ENCODE measurements around the gene KLHL22.
"Not testable (repeated sequence)": the region's sequence is repeated elsewhere in the genome, so short reads cannot be mapped to it uniquely, and the experiment has no call there.

Gene KLHL22

DNA sequence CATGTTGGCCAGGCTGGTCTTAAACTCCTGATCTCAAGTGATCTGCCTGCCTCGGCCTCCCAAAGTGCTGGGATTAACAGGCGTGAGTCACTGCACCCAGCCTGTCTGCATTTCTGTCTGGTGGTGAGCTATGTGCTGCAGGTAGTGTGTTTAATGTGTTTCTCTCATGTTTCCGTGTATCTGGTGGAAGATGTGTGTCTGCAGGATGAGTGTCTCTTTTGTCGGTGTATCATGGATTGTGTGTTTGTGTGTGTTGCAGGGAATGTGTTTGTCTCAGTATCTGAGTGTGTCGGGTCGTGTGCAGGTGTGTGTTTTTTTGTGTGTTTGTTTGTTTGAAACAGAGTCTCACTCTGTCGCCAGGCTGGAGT, 74.1 kb downstream of the KLHL22 start:
- DNase-seq (ENCODE audit: low read depth in 3 of 3) = no peak

DNA sequence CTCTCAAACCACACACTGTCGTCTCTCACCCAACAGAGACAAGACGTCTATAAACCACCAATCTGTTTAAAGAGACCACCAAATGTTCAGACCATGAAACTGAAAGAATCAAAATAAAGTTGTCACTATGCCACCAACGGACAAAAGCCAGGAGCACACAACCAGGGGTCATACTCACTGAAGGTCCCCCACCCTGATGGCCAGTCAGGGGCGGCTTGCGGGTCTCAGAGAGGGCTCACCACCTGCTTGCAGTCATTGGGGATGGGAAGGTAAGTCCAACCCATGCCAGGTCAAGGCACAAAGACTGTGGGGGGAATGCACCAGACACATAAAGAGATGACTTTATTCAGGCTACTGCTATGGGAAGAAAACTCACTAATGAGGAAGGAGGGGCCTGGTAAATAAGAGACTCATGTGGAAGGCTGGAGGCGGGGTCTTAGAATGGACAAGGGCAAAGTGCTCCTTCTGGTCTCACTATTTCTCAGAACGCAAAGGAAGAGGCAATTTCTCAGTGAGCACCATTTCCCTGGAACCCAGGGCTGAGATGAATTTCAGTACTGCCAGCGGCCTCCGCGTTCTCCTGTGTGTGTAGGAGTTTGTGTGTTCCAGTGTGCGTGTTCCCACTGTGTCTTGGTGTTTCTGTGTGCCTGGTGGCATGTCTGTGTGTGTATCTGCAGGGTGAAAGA, 75.3 kb downstream of the KLHL22 start:
- DNase-seq (ENCODE audit: low read depth in 3 of 3) = no peak

DNA sequence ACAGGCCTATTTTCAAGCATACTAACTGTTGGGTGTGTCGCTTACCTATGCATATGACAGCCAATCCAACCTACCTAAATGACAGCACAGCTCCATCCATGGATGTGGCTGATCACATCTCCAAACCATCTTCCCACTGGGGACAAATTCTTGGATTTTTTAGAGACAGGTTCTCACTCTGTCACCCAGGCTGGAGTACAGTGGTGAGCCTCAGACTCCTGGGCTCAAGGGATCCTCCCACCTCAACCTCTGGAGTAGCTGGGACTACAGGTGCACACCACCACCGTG, 76.0 kb downstream of the KLHL22 start:
- DNase-seq (ENCODE audit: low read depth in 3 of 3) = no peak

DNA sequence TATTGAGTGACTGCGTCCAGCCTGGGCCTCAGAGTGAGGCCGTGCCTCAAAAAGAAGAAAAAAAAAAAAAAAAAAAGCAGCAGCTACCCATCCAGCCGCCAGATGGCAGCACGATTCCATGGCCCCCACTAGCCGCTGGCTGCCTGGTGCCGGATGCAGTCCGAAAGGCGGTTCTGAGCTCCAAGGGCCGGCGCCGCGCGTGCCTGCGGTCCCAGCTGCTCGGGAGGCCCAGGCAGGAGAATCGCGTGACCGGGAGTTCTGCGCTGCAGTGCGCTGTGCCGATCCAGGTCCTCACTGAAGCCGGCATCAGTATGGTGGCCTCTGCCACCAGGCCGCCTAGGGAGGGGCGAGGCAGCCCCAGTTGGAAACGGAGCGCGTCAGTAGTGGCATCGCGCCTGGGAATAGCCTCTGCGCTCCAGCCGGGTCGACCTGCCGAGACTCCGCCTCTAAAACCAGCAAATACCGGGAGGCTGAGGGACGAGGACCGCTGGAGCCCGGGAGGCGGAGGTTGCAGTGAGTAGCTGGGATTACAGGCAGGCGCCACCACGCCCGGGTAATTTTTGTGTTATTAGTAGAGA, 77.3 kb downstream of the KLHL22 start:
- peak; percentile 42 to 65 (median 42) for DNase-seq (ENCODE audit: low read depth in 3 of 3)

DNA sequence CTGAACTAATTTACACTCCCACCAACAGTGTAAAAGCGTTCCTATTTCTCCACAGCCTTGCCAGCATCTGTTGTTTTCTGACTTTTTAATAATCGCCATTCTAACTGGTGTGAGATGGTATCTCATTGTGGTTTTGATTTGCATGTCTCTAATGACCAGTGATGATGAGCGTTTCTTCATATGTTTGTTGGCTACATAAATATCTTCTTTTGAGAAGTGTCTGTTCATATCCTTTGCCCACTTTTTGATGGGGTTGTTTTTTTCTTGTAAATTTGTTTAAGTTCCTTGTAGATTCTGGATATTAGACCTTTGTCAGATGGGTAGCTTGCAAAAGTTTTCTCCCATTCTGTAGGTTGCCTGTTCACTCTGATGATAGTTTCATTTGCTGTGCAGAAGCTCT, 79.9 kb downstream of the KLHL22 start:
- DNase-seq (ENCODE audit: low read depth in 3 of 3) = not testable (repeated sequence)

DNA sequence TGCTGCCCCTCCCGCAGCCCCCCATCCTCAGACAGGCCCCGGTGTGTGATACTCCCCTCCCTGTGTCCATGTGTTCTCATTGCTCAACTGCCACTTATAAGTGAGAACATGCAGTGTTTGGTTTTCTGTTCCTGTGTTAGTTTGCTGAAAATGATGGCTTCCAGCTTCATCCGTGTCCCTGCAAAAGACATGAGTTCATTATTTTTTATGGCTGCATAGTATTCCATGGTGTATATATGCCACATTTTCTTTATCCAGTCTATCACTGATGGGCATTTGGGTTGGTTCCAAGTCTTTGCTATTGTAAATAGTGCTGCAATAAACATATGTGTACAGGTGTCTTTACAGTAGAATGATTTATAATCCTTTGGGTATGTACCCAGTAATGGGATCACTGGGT, 80.4 kb downstream of the KLHL22 start:
- DNase-seq (ENCODE audit: low read depth in 3 of 3) = not testable (repeated sequence)

DNA sequence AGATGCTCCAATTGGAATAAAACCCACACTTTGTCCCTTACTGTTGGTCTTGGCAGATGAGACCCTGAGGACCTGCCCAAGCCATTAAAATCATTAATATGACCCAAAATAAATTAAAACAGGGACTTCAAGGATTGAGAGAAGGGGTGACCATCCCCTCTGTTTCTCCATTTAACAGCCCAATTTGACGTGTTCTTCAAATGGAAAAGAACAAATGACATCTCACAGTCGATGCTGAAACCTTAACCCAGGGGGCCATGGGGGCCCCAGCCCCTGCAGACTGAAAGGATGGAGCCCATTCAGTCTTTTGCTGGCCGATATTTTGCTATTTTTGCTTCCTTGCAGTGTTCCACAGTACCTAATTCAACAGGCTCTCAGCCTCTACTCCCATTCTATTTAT, 81.1 kb downstream of the KLHL22 start:
- DNase-seq (ENCODE audit: low read depth in 3 of 3) = no peak

DNA sequence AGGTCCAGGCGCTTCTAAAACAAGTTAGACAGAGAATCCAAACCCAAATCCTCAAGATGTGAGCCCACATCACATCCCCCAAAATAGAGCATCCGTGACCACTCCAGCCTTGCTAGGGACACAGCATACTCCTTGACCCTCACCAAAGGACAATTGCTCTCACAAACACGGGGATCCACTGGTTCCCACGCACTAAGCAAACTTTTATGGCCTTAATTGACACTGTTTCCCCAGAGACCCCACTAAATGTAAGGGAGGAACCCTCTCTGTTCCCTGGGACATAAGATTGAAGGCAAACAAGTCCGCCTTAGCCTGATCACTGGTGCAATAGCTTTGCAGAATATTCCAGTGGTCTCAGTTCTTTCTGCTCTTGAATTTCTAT, 81.5 kb downstream of the KLHL22 start:
- no peak for DNase-seq (ENCODE audit: low read depth in 3 of 3)

DNA sequence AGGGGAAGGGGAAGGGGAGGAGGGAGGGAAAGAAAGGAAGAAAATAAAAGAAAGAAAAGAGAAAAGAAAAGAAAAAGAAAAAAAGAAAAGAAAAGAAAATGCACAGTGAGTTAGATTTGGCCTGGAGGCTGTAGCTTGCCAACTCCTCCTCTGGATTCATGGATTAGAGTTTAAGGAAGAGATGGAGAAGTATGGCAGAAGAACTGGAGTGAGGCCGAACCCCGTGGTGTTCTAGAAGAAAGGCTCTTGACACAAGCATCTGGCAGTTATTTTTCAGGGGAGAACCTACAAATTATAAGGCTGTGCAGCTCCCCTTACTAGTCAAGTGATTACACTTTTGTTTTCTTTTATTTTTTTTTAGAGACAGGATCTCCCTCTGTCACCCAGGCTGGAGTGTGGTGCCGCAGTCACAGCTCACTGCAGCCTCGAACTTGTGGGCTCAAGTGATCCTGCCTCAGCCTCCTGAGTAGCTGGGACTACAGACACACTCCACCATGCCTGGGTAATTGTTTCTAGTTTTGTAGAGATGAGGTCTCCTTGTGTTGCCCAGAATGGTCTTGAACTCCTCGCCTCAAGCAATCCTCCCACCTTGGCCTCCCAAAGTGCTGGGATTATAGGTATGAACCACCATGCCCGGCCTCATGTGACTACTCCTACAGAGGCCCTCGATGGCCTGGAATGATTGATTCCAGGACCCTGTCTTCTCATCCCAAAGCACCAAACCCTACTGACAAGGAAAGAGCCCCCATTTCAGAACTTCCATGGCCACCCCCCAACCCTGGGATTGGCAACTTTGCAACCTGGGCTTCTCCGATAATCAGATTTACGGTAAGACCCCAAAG, 82.2 kb downstream of the KLHL22 start:
- no peak for DNase-seq (ENCODE audit: low read depth in 3 of 3)

DNA sequence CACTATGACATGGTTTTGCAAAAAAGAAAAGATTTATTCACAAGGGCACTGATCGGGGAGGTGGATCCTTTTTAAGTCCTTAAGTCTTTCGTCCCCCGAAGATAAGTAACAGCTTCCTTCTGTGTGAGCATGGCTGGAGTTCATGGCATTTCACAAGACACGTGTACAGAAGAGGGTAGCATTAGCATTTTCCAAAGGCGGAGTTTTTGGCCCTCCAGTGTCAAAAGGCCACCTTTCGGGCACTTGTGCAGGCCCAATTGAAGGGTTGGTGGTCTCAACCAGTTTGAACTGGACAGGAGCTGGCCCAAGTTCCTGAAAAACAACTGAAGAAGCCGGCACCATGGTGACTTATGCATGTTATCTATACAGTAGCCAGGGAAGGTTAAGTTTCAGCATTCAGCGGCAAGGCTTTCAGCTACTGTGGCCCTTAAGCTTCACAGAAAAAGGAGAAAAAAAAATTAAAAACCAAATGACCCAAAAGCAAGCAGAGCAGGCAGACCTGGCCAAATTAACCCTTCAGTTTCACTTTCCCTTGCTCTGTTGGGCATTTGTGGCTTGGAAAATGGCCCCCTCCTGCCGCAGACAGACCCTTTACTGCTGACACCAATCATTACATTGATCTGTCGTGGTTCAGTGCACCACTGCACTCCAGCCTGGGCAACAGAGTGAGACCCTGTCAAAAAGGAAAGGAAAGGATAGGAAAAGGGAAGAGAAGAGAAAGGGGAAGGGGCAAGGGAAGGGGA, 83.0 kb downstream of the KLHL22 start:
- DNase-seq (ENCODE audit: low read depth in 3 of 3) = no peak

DNA sequence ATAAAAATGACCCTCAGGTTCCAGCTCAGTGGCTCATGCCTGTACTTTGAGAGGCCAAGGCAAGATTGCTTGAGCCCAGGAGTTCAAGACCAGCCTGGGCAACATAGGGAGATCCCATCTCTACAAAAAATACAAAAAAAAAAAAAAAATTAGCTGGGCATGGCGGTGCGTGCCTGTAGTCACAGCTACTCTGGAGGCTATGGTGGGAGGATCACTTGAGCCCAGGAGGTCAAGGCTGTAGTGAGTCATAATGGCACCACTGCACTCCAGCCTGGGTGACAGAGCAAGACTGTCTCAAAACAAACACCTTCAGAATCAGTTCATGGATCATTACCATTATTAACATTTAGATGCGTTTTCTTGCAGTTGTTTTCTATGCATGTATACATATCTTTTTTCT, 86.2 kb downstream of the KLHL22 start:
- DNase-seq (ENCODE audit: low read depth in 3 of 3) = not testable (repeated sequence)

DNA sequence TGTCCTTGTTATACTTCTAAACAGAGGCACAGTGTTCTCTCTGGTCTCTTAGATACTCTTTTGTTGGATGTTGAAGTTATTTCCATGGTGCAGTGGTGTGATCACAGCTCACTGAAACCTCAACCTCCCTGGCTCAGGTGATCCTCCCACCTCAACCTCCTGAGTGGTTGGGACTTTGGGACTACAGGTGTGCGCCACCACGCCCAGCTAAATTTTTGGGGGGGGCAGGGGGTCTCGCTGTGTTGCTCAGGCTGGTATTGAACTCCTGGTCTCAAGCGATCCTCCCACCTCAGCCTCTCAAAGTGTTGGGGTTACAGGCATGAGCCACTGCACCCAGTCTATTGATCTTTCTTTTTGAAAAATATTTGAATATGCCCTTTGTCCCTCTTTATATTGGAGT, 86.7 kb downstream of the KLHL22 start:
- no peak for DNase-seq (ENCODE audit: low read depth in 3 of 3)

DNA sequence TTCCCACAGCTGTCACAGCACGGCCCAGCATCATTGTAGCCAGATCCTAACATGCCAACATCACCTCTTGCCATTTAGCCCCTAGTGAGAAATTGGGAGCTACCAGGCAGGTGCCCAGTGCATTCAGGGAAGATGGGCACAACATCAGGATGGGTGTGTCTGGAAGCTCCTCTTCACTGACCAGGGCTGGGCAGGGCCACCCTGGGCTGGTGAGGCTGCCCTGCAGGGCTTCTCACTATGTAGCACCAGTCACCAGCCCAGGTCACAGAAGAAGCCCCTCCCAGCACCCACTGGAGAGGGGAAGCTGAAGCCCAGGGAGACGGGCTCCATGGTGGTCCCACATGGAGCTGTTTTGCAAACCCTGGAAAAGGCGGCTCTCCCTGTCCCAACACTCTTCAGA, 87.8 kb downstream of the KLHL22 start:
- no peak for DNase-seq (ENCODE audit: low read depth in 3 of 3)

DNA sequence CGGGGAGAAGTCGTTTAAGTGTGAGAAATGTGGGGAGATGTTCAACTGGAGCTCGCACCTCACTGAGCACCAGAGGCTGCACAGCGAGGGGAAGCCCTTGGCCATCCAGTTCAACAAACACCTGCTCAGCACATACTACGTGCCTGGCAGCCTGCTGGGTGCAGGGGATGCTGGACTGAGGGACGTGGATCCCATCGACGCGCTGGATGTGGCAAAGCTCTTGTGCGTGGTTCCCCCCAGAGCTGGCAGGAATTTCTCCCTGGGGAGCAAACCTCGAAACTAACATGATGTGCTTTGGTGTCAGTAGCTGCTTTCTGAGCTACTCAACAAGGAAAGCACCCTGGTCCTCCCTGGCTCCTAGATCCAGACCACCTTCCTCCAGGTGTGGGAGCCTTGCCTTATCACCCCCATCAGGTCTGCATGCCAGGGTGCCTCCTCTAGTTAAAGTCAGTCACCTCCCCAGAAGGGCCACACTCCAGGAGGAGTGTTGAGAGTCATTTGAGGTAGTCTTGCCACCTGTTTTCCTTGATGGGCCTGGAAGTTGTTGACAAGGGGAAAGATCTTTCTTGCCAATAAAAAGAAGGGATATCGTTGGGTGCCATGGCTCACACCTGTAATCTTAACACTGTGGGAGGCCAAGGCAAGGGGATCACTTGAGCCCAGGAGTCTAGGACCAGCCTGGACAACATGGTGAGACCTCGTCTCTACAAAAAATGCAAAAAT, 88.7 kb downstream of the KLHL22 start:
- DNase-seq (ENCODE audit: low read depth in 3 of 3) = no peak

DNA sequence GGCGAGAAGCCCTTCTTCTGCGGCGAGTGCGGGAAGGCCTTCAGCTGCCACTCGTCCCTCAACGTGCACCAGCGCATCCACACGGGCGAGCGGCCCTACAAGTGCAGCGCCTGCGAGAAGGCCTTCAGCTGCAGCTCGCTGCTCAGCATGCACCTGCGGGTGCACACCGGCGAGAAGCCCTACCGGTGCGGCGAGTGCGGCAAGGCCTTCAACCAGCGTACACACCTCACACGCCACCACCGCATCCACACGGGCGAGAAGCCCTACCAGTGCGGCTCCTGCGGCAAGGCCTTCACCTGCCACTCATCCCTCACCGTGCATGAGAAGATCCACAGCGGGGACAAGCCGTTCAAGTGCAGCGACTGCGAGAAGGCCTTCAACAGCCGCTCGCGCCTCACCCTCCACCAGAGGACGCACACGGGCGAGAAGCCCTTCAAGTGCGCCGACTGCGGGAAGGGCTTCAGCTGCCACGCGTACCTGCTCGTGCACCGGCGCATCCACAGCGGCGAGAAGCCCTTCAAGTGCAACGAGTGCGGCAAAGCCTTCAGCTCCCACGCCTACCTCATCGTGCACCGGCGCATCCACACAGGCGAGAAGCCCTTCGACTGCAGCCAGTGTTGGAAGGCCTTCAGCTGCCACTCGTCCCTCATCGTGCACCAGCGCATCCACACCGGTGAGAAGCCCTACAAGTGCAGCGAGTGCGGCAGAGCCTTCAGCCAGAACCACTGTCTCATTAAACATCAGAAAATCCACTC, 89.5 kb downstream of the KLHL22 start:
- DNase-seq (ENCODE audit: low read depth in 3 of 3) = no peak

DNA sequence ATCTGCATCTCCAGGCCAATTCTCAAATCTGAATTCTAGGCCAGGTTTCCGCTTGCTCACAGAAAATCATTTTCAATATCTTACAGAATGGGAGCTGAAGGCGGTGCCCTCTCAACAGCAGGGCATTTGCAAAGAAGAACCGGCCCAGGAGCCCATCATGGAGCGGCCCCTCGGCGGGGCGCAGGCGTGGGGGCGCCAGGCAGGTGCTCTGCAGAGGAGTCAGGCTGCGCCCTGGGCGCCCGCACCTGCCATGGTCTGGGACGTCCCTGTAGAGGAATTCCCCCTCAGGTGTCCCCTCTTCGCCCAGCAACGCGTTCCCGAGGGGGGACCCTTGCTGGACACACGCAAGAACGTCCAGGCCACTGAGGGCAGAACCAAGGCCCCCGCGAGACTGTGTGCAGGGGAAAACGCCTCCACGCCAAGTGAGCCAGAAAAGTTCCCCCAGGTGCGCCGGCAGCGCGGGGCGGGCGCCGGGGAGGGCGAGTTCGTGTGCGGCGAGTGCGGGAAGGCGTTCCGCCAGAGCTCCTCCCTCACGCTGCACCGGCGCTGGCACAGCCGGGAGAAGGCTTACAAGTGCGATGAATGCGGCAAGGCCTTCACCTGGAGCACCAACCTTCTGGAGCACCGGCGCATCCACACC, 90.2 kb downstream of the KLHL22 start:
- DNase-seq (ENCODE audit: low read depth in 3 of 3) = no peak

DNA sequence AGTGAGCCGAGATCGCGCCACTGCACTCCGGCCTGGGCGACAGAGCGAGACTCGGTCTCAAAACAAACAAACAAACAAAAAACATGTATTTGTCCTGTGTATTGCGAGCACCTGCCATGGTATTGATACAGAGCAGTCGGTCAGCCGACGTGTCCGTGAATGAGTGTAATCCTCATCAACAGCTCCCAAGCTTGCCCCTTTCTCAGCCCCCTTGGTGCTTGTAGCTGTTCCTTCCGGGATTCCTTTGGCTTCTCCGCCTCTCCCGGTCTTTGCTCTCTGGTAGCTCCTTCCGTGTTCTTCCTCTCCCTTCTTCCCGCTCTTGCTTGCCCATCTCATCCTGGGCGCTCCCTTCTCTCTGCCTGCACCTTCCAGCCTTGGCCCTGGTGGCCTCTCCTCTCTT, 90.7 kb downstream of the KLHL22 start:
- DNase-seq (ENCODE audit: low read depth in 3 of 3) = no peak

DNA sequence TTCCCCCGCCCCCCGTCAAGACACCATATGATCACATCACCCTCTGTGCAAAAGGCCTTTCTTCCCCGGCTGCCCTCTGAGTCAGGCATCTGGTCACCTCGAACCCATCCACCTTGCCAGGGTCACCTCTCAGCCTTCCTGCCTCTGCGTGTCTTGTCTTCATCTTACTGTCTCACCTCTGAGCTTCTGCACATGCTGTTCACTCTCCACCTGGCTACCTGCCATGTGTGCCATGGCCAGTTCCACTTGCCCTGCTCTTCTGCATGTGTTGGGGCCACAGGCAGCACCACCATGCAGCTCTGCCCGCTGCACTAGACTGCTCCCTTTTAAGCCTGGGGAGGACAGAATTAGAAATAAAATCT, 91.8 kb downstream of the KLHL22 start:
- DNase-seq (ENCODE audit: low read depth in 3 of 3) = no peak

DNA sequence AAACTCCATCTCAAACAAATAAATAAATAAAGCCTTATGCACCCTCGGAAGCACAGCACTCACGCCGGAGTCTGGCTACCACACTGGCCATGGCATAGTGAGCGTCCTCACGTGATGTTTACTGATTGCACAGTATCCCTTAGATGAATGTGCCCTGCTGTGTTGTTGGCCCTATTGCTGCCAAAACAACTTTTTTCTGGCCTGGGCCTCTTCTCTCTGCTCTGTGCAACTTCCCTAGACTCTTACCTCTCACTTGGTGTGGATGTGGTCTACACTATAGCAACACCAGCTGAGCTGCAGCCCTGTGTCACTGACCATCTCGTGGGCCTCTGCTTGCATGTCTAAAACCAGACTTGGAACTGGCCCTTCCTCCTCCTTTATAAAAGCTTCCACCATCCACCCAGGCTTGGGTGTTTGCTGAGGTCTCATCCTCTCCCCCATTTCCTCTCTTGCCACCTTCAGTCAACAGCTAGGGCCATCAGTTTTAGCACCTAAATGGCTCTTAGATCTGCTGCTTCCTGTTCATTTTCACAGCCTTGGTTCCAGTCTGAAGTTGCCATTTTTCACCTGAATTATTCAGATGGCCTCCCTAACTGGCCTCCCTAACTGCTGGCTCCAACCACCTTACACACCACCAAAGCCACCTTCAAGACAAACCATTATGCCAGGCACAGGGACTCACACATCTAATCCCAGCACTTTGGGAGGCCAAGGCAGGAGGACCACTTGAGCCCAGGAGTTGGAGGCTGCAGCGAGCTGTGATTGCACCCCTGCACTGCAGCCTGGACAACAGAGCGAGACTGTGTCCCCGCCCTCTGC, 92.4 kb downstream of the KLHL22 start:
- no peak for DNase-seq (ENCODE audit: low read depth in 3 of 3)

Data from stimulated activated CD4-positive, alpha-beta T cell treated with anti-CD3 and anti-CD28 coated beads, TNF-alpha, amount 100 ng/mL, for 24 hours (primary cell).